NCI-H1694 (cell line): ENCODE measurements around the gene CALY.

Experiments used
- DNase-seq: peaks from one replicate; lab custom pipeline; 2025; lab: John Stamatoyannopoulos, UW

The CALY gene

DNA sequence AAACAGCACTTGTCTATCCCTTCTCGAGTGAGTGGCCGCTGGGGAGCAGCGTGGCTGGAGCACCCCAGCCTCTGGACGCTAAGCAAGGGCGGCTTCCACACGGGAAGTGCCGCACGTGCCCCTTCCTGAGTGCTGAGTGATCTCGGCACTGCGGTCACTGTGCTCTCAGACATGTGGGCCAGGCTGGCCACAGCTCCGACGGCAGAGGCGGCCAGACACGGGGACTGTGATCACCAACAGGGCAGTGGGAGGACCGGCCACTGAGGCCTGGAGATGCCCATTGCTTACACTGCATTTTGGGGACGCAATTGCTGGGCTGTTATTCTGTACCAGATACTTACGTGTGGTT lies 29.4 kb upstream of the CALY start:
- DNase-seq: no peak

DNA sequence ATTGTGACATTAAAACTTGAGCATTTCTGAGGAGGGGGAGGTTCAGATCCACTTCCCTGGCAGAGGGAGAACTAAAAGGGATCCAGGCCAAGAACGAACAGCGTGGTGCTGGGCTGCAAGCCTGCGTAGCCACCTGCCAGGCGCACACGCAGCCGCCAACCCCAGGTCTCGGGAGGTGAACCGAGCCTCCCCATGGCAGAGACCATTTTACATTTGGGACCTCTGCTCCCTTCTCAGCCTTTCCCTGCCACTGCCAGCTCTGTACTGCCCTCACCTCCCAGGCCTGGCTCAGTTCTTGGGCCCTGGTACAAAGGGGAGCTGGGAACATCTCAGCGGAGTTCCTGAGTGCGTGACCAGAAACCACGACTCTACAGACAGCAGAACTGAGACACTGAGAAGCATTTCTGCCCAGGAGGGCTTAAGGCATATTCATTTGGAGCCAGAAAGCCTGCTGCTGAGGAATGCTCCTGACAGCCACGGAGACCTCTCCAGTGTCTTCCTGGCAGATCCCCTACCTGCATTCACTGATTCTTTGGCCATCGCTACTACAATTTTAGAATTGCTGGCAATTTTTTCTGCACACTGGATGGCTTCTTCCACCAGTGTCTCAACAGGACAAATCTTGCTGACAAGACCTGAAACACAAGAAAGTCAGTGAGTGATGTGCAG lies 28.9 kb upstream of the CALY start:
- DNase-seq: peak; percentile 19

DNA sequence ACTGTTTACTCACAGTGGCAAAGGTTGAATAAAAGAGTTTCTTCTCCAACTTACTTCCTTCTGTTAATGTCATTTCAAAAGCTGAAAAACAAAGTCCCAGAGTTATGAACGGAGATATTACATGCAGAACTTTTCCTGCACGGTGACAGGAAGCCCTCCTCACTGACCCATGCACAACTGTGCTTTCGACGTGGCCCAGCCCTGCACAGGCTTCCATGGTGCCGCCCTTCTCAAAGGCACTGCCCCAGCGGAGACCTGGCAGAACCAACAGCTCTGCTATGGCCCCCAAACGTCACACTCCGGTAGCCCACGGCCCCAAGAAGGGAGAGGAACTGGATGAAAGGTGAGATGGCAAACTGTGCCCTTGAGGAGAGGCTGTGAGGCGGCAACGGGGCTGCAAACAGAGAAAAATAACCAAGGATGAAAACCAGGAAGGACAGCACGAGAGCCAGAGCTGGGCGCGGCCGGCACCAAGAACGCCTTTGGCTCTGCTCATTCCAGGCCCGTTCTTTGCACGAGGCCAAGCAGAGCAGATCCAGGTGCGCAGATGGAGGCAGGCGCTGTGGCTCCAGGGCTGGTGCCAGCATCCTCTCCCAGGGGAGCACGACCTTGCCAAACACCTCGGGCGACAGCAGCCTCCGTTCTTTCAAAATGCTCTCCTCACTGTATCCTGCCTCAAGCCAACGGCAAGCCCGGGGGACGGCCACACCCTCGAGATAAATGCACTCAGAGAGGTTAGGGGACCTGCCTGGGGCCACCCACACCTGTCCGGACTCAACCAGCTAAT lies 28.1 kb upstream of the CALY start:
- DNase-seq: no peak

DNA sequence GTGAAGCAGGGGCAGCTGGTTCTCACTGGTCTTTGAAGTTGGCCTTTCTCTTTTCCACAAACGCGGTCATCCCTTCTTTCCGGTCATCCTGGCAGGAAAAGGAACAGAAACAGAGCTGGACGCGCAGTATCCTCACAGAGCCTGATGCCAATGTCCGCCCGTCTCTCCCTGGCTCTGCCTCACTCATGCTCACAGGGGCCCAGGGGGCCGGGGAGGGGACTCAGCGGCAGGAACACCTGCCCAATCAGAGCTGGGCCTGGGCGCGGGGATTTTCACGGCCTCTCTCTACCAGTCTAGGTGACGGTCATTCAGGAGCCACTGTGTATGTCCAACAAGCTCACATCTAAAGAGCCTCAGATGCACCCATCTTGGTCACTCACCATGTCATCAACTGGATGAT lies 26.1 kb upstream of the CALY start:
- no peak for DNase-seq

DNA sequence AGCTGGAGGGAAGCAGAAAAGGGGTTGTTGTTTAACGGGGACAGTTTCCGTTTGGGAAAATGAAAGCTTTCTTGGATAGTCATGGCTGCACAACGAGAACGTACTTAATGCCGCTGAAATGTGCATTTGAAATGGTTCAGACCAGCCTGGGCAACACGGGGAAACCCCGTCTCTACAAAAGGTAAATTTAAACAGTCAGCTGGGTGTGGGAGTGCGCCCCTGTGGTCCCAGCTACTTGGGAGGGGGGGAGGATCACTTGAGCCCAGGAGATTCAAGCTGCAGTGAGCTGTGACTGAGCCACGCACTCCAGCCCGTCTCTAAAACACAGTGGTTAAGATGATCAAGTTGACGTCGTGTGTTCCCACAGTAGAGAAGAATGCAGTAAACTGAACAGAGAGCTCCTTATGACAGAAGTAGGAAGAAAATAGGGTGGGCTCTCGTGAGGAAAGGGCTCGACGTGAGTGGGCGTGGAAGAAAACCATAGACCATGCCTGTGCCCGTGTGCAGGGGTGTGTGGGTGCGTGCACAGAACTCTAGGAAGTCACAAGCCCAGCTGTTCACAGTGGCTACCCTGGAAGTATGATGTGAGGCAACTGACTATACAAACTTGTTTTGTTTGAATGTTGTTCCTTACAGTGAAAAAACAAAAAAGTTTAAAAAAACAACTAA lies 25.2 kb upstream of the CALY start:
- DNase-seq: no peak

DNA sequence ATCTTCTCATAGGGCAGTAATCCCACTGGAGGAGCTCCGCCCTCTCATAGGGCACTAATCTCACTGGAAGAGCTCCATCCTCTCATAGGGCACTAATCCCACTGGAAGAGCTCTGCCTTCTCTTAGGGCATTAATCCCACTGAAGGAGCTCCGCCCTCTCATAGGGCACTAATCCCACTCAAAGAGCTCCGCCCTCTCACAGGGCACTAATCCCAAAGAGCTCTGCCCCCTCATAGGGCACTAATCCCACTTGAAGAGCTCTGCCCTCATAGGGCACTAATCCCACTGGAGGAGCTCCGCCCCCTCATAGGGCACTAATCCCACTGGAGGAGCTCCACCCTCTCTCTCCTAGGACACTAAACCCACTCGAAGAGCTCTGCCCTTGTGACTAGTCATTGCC lies 24.5 kb upstream of the CALY start:
- no peak for DNase-seq

DNA sequence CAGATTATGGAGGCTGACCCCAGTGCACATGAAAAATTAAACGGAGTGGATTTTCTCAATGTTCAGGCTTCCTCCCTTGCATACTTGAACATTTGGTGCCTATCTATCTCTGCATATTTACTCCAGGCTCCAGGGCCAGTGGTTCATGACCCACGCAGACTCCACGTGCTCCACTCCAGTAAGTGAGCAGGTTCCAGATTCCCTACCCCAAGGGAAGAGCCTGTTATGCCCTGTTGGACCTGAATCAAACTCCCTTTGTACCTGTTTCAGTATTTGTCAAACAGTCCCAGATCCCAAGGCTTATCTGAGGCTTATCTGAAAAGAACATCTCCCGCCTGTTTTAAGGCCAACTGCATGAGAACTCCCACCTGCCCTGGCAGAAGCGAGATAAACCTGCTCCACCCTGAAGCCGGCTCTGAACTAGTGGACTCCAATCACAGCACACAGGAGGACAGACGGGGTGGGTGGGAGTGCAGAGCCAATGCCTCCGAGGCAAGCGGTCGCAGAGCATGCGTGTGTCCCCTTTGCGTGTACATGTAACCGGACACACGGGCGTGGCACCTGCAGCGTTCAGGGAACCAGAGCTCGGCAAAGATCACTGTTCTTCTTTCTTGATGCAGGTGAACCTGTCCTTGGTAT lies 23.4 kb upstream of the CALY start:
- DNase-seq: no peak

DNA sequence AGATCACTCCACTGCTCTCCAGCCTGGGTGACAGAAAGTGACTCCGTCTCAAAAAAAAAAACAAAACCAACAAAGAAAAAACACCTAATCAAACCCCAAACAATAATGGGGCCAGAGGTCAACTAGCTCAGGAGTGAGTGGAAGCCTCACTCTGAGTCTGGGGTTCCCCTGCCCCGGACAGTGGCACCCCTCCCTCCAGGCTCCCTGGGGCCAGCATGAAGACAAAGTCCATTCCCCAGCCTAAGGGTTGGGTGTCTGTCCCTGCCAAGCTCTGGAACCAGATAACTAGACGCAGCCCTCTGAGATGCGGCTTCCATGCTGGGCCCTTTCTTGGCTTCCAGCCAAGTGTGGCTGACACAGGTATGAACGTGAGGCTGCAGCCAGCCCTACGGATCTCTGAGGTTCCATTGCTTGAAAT lies 22.9 kb upstream of the CALY start:
- no peak for DNase-seq

DNA sequence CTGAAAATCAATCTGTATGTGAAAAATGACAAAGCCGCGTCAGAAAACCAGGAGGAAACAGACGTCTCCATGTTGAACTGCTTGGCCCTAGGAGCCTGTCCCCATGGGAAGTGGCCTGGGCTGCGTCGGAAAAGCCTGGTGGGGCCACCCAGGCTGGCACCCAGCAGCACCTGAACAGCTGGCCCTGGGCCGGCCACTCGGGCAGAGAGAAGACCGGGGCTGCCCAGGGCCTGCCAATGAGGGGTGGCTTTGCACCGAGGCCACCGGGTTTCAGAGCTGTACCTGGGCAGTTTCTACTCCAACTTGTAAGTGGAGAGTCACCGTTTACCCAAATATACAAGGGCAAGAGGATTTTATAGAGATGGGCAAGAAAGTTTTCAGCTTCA lies 22.2 kb upstream of the CALY start:
- no peak for DNase-seq

DNA sequence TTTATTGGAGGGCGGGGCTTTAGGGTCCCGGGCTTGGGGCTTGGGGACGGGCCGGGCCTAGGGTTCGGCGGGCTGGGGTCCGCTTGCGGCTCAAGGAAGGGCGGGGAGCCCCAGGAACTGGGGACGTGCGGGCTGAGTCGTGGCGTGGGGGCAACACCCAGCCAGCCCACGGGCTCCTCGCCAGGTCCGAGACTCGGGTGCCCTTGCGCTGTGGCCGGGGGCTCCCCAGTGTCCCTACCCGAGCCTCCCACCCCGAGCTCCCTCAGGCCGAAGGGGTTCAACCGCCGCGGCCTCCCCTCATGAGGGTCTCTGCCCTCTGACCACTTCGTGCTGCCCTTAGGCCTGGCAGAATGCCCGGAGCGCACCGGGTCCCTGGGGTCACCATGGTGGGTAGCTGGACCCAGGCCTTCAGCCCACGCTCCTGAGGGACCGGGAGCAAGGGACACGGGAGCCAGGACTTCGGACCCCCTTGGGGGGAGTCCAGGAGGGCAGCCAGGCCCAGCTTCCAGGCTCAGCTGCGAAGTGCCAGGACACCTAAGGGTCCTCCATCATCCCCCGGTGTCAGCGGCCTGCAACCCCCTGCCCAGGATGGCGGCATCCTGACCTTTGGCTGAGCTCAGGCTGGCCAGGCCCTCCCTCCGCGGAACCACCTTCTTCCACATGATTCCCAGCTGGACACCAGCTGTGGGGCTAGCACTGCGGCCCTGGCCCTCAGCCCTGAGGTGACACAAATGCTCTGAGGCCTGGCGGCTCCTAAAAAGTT lies 21.6 kb upstream of the CALY start:
- DNase-seq: no peak

DNA sequence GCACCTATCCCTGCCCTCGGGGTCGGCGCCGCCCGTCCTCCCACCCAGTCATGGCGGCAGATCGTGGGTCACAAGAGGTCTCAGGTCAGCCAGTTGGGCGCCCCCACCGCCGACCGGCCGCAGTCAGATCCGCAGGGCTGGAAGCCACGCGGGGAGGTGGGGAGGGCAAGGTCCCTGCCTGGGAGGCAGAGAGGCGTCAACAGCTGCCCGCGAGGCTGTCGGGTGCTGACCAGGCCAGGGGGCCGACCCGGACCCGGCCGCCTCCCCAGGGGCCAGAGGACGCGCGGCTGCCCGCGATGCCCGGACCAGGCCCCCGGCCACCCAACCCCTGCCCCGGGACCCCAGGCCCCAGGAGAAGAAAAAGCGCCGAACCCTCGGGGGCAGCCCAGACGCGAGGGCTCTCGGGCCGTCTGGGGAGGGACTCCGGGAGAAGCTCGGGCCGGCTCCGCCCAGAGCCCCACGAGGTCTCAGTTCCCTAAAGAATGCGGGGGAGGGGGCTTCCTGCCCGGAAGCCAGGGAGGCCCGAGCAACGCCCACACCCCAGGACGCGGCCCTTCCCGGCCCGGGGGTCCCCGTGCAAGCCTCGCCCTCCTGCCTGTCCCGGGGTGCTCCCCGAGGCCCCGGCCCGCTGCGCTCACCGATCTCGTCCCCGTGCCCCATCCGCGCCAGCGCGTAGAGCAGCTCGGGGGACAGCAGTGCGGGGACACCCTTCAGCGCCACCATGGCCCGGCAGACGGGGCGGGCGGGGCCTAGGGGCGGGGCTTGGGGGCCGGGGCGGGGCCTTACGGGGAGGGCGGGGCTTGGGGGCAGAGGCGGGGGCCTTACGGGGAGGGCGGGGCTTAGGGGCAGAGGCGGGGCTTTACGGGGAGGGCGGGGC lies 20.8 kb upstream of the CALY start, which contains the start of gene FUOM:
Gene FUOM, minus strand, starts transcription at position 735 of the 877 bp plus-strand sequence. Its CDS starts 12 bp downstream, at position 723.
- DNase-seq: no peak

DNA sequence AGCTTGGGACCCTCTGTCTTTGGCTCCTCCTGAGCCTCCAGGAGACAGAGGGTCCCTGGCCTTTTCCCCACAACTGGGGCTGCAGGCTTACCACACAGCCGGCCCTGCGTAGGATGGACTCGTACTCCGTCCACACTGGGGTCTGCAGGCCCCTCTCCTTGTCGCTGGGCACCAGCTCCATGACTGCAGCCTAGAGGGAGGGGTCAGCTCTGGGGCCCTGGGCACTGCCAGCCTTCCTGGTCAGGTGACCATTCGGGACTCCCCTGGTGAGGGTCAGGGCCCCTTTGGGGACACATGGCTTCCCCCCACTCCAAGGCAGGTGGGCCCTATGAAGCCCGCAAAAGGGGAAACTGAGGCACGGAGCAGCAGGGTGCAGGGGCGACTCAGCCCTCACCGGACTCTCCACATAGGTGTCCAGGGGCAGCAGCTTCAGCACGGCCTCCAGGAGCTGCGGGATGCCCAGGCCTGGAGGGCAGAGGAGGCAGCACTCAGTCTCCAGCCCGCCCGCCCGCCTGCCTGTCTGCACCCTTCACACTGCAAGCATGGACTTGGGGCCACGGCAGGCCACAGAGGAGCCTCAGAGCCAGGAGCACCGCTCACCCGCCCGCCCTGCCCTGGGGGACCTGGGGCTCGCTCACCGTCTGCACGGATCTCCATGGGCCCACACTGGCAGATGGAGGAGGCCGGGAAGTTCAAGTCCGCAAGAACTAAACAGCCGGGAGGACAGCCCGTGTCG lies 20.0 kb upstream of the CALY start:
- no peak for DNase-seq

DNA sequence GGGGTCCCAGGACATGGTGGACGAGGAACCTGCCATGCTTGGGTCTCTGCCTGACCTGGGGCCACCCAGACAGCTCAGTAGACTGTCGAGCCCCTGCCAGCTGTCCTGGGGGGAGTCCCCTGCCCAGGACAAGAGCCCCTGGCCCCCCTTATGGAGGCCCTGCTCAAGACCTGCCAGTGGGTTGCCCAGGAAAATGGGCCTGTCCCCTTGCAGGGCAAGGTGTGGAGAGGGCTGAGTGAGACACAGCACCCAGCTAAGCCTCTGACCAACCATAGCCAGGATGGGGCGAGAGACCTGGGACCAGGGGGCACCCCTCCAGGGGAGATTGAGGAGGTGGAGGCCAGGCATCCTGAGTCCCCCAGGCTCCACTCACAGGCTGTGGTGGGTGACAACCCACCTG lies 19.3 kb upstream of the CALY start:
- DNase-seq: no peak

DNA sequence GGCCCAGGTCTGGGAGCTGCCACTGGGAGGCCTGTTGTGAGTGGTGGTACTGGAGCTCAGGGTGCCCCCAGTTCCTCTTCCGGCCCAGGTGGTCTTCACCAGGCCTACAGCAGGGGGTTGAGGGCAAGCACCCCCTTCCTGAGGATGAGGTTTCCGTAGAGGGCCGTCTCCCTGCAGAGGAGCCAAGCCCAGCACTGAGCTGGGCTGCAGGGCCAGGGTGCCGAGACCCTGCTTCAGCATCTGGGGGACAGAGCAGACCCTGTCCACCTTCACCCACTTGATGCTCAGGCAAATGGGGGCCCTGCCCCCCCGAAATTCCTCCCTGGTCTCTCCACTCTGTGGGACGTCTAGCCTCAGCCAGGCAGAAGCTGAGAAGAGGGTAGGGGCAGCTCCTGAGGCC lies 18.6 kb upstream of the CALY start:
- DNase-seq: no peak

DNA sequence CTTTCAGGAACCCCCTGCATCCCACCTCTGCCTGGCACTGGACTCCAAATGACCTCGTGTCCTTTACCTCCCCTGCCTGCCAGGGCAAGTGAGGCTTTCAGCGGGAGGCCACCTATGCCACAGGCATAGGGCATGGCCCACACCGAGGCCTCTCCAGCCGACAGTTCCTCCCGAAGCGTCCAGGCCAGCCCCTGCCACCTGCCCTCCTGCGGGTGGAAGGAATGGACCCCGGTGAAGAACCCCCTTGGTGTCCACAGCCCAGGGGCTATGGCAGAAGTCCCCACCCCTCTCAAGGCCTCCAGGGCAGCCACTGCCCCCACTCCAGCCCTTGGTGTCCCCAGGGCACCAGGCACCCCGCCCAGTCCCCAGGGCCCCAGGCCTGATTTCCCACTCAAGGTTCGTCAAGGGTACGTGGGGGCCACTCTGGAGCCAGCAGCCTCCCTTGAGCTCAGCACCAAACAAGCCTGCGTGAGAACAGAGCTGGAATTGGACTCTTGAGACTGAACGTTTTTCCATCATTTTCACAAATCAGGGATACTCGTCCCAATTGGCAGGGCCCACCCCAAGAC lies 18.1 kb upstream of the CALY start:
- DNase-seq: no peak

DNA sequence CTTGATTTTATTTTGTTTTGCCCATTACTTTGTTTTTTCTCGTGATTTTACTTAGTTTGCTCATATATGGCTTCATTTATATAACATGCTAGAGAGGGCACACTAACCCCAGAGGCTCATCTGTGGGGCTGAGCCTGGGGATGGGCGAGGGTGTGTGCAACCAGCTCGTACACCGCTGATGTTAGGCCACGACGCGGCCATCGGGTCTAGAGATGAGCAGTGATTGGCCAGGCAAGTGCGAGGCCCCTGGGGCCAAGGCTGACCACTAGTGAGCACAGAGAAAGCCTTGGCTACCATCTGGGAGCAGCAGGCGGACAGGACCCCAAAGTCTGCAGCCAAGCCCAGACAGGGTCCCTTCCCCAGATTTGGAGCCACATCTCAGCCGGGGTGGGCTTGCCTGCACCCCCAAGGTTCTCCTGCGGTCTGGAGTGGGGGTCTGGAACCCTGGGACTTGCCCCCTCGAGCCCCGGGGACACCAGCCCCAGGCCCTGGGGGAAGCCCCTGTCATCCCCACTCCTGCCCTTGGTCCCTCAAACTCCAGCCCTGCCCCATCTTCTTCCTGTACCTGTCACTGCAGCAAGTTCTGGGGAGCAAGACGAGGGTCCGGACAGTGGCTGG lies 17.4 kb upstream of the CALY start:
- DNase-seq: no peak

DNA sequence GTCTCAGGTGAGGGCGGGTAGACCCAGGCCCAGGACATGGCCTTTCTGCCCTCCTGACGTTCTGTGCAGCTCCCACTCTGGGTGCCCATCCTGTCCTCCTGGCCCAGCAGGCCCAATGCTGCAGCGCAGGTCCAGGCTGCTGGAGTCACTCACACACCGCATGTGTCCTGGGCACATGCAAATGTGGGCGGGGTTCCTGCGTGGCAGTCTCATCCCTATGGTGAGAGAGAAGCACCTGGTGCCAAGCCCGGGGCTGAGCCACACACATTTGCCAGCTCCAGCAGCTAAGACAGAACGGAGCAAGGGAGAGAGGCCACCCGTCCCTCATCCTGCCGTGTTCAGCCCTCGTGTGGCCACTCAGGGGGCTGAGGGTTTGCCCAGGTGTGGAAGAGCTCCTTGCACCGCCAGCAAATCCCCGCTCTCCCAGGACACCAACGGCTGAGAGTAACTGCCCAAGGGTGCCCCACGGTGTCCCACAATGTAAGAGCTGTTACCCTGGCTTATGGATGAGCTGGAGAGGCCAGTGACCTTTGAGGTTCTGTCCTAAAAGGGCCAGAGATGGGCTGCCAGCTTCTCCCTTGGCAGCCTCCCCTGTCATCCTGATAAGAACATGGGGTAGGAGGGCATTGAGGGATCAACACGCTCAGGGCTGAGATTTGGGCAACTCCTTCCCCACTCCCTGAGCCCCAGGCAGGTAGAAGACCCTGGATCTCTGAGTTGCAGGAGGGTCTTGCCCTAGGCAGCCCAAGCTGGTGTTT lies 16.7 kb upstream of the CALY start:
- no peak for DNase-seq

DNA sequence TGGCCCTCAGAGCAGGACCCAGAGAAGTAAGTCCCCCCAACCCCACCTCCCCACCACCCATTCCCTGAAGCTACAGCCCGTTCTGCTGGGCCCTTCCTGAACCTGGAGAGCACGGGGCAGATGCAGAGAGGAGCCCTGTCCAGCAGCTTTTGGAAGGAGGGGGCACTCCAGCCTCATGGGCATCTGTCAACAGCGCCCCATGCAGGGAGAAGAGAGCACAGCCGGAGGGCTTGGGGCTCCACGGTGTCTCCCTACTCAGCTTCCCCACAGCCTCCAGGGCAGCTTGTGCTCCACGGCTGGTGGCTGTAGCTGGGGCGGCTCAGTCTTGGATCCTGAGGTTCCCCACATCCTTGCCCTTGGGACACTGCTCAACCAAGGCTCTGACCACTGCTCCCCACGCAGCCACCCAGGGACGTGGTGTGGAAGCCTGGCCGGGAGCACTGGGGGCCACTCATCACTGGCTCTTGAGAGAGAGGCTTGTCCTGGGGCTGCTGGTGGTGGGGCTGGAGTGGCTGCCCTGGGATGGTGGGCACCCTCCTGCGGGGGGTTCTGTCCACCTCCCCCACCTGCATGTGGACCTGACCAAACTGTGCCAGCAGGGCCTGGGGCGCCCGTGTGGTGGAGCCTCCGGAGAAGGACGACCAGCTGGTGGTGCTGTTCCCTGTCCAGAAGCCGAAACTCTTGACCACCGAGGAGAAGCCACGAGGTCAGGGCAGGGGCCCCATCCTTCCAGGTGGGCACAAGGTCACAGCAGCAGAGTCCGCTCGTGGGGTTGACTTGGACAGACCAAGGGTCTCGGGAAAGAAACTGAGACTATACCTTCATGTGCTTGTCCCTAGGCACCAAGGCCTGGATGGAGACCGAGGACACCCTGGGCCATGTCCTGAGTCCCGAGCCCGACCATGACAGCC lies 15.0 kb upstream of the CALY start:
- DNase-seq: no peak
